GM12878 (cell line): ENCODE data around the gene DMD. TPM values are rescaled to one million over a fixed set of nuclear protein-coding genes. Genes with fewer than 3 reads are reported as not detected.

Experiments used
- ATAC-seq: fragments of 200-7000 bp; cut with Tn5 transposase; 3 replicates; pipeline ENCODE4 v1.9.1; 2020; ENCODE audit warnings: mild to moderate bottlenecking, moderate library complexity
- BruUV-seq: library from RNA; stranded (reverse); fragments of 400-500 nt; replicated peaks from 2 replicates; lab custom pipeline; 2021; lab: Mats Ljungman, UMichigan
- CTCF ChIA-PET: fragments of 300-600 bp; sonication (Branson Sonifier 250); formaldehyde crosslinking; extraction: SDS; loops from one replicate; lab custom pipeline; 2021; ENCODE audit warnings: inconsistent platforms; lab: Yijun Ruan, JAX
- POLR2A ChIA-PET: fragments of 350-600 bp; formaldehyde crosslinking; extraction: SDS; loops from one replicate; lab custom pipeline; 2021; ENCODE audit warnings: inconsistent platforms; lab: Charles Lee
- RAD21 ChIA-PET: fragments of 300-600 bp; sonication (Branson Sonifier 250); formaldehyde crosslinking; loops from one replicate; lab custom pipeline; 2023; ENCODE audit warnings: antibody characterized with exemption; ENCODE audit not compliant: unreplicated experiment; lab: Charles Lee
- SMC1A ChIA-PET: fragments of 300-600 bp; sonication (Branson Sonifier 250); formaldehyde crosslinking; loops from one replicate; lab custom pipeline; 2023; ENCODE audit not compliant: unreplicated experiment, uncharacterized antibody; lab: Charles Lee
- DNase-seq: peaks from one replicate; pipeline ENCODE4 v3.0.0-alpha.2; 2011; ENCODE audit warnings: low read depth, low spot score
- FAIRE-seq: peaks from 3 replicates; lab custom pipeline; 2011; peaks lifted over from hg19 to GRCh38; lab: Jason Lieb, UNC
- H2AFZ ChIP-seq: 2 replicates; pipeline ENCODE4 v1.6.0; 2011; ENCODE audit warnings: low read depth, low read length, control low read depth; ENCODE audit not compliant: control insufficient read depth
- H3K27ac ChIP-seq: 2 replicates; pipeline ENCODE4 v1.5.1; 2011; ENCODE audit warnings: control low read depth; ENCODE audit not compliant: control insufficient read depth, insufficient read depth
- H3K27me3 ChIP-seq, 2 experiments: replicated peaks in 1 of 2; 2 replicates each; pipeline versions ENCODE4 v1.6.0 to v1.6.1; 2011; ENCODE audit warnings: low read length in 1 of 2; ENCODE audit not compliant: control insufficient read depth in 2 of 2, insufficient read depth in 2 of 2
- H3K36me3 ChIP-seq, 2 experiments: 2 replicates each; pipeline ENCODE4 v1.5.1; 2011; ENCODE audit warnings: low read length in 1 of 2; ENCODE audit not compliant: control insufficient read depth in 2 of 2, insufficient read depth in 2 of 2
- H3K4me1 ChIP-seq: 2 replicates; pipeline ENCODE4 v1.6.1; 2011; ENCODE audit warnings: mild to moderate bottlenecking, low read length, moderate library complexity, mixed read lengths; ENCODE audit not compliant: control insufficient read depth, insufficient read depth
- H3K4me2 ChIP-seq: 2 replicates; pipeline ENCODE4 v1.6.0; 2011; ENCODE audit warnings: control low read depth; ENCODE audit not compliant: control insufficient read depth, insufficient read depth
- H3K4me3 ChIP-seq: fragments of 200-600 bp; sonication (generic); 2 replicates; pipeline ENCODE4 v1.5.1; 2016
- H3K79me2 ChIP-seq: 2 replicates; pipeline ENCODE4 v1.6.0; 2011; ENCODE audit warnings: low read length; ENCODE audit not compliant: control insufficient read depth, insufficient read depth
- H3K9ac ChIP-seq: 2 replicates; pipeline ENCODE4 v1.8.0; 2011; ENCODE audit warnings: low read length, control low read depth, mixed read lengths; ENCODE audit not compliant: control insufficient read depth, insufficient read depth
- H3K9me3 ChIP-seq: replicated peaks from 3 replicates; pipeline ENCODE4 v1.5.1; 2011; ENCODE audit warnings: mild to moderate bottlenecking, low read length; ENCODE audit not compliant: control insufficient read depth, insufficient read depth
- H4K20me1 ChIP-seq: 2 replicates; pipeline ENCODE4 v1.6.0; 2011; ENCODE audit not compliant: control insufficient read depth, insufficient read depth
- DPF2 ChIP-seq: fragments of 450-650 bp; IDR thresholded peaks from 2 replicates; pipeline ENCODE4 v1.6.1; 2017; ENCODE audit warnings: mild to moderate bottlenecking
- NFXL1 ChIP-seq: fragments of 450-650 bp; IDR thresholded peaks from 2 replicates; pipeline ENCODE4 v1.6.1; 2017; ENCODE audit warnings: antibody characterized with exemption, mild to moderate bottlenecking, borderline replicate concordance
- NFYB ChIP-seq: IDR thresholded peaks from 2 replicates; pipeline ENCODE4 v1.6.1; 2011; ENCODE audit warnings: low read depth, mild to moderate bottlenecking, low read length, improper control_type of control experiment, moderate library complexity; ENCODE audit not compliant: insufficient read depth
- PAX8 ChIP-seq: fragments of 450-650 bp; IDR thresholded peaks from 2 replicates; pipeline ENCODE4 v1.6.1; 2017; ENCODE audit warnings: mild to moderate bottlenecking, moderate library complexity
- POU2F2 ChIP-seq: IDR thresholded peaks from 3 replicates; pipeline ENCODE4 v1.6.1; 2011; ENCODE audit warnings: low read depth, mild to moderate bottlenecking, low read length, borderline replicate concordance
- SRF ChIP-seq, 2 experiments: IDR thresholded peaks; 2 replicates each; pipeline ENCODE4 v1.6.1; 2011; ENCODE audit warnings: low read depth in 2 of 2, low read length in 2 of 2, mild to moderate bottlenecking in 1 of 2, moderate library complexity in 1 of 2
- TCF12 ChIP-seq: IDR thresholded peaks from 2 replicates; pipeline ENCODE4 v1.6.1; 2011; ENCODE audit warnings: low read depth, mild to moderate bottlenecking, low read length
- WGBS: methylation state at CpG from one replicate; pipeline ENCODE4 v1.1.6; 2016; ENCODE audit warnings: low lambda C conversion rate; ENCODE audit not compliant: insufficient replicate concordance, insufficient coverage; ENCODE audit errors: missing lambda C conversion rate; 5-methylcytosine and 5-hydroxymethylcytosine counted together
- in situ Hi-C: fragments of 300-500 bp; cut with MboI; formaldehyde crosslinking; loops from 9 replicates; pipeline ENCODE4 v1.14.3; 2018; ENCODE audit warnings: mixed read lengths
- intact Hi-C: fragments of 100-400 bp; cut with micrococcal nuclease; formaldehyde crosslinking; loops from one replicate; pipeline ENCODE4 v1.14.2; 2022; ENCODE audit not compliant: unreplicated experiment
- polyA plus RNA-seq, 11 experiments: library from polyadenylated mRNA; depleted of rRNA in 4 of 11; unstranded in 6 of 11; stranded (reverse) in 5 of 11; fragments of >200 nt; fragmentation: Nextera tagmentation in 4 of 11; fragmentation: Illumina TruSeq in 1 of 11; extraction: Ambion mirVana in 4 of 11; extraction: Trizol in 1 of 11; gene quantifications; 1 replicate in 1 of 11; 2 replicates in 10 of 11; pipeline versions ENCODE4 v1.2.1 to v1.2.3, GENCODE V29; 2011 to 2016; ENCODE audit warnings: inconsistent platforms in 2 of 11, missing spikeins in 2 of 11, low read depth in 1 of 11
- total RNA-seq, 4 experiments: library from RNA; depleted of rRNA in 3 of 4; stranded (reverse); fragments of >200 nt in 3 of 4; fragmentation: Illumina TruSeq in 1 of 4; extraction: Trizol in 1 of 4; gene quantifications; 2 replicates each; pipeline versions ENCODE4 v1.2.1 to v1.2.3, GENCODE V29; 2013 to 2021
- TF ChIP-seq, protein P1 (sequence below): fragments of 450-650 bp; IDR thresholded peaks from 2 replicates; pipeline ENCODE4 v1.6.1; 2017; ENCODE audit warnings: low read depth, mild to moderate bottlenecking, moderate library complexity
- TF ChIP-seq, protein P2 (sequence below): fragments of 450-650 bp; IDR thresholded peaks from 2 replicates; pipeline ENCODE4 v1.6.1; 2018; ENCODE audit warnings: borderline replicate concordance, mild to moderate bottlenecking; ENCODE audit not compliant: partially characterized antibody
- TF ChIP-seq, protein P3 (sequence below): IDR thresholded peaks from 2 replicates; pipeline ENCODE4 v1.6.1; 2012; ENCODE audit warnings: improper control_type of control experiment, low read depth, low read length; ENCODE audit not compliant: insufficient replicate concordance
- TF ChIP-seq, protein P4 (sequence below): fragments of 450-650 bp; IDR thresholded peaks from 2 replicates; pipeline ENCODE4 v1.6.1; 2017; ENCODE audit warnings: mild to moderate bottlenecking, low read depth, inconsistent platforms; ENCODE audit not compliant: poor library complexity, severe bottlenecking

The DMD gene
- total and polyA plus RNA-seq, 10 of the 15 experiments (the other 5 are each of a cell fraction or from before 2014, with no cell fraction given): 1.4 to 24.3 (median 4.3) TPM

DNA sequence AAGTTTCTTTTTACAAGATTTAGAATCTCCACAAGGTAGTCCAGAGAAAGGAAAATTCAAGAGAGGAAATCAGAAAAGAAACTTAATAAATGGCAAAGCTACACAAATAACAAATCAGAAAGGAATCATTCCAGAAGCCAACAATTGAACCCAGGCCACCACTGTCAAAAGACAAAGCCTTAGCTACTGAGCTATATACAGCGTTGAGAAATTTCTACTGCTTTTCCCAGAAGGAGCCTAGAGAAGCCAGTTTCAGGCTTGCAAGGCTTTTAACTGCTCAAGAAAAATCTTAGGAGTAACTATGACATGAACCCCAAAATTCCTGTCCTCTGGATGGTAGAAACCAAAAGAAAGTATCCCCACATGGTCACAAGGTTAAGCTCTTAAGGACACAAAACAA lies 129.0 kb downstream of the DMD start (continued):
- TF ChIP-seq, protein P1, sequence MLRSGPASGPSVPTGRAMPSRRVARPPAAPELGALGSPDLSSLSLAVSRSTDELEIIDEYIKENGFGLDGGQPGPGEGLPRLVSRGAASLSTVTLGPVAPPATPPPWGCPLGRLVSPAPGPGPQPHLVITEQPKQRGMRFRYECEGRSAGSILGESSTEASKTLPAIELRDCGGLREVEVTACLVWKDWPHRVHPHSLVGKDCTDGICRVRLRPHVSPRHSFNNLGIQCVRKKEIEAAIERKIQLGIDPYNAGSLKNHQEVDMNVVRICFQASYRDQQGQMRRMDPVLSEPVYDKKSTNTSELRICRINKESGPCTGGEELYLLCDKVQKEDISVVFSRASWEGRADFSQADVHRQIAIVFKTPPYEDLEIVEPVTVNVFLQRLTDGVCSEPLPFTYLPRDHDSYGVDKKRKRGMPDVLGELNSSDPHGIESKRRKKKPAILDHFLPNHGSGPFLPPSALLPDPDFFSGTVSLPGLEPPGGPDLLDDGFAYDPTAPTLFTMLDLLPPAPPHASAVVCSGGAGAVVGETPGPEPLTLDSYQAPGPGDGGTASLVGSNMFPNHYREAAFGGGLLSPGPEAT: no peak
- TF ChIP-seq PAX8 (no peak), TCF12 (no peak), POU2F2 (no peak), SRF (IDR thresholded peaks at IDR 0.05; ENCODE audit: low read depth in 2 of 2, low read length in 2 of 2) (no peak)

DNA sequence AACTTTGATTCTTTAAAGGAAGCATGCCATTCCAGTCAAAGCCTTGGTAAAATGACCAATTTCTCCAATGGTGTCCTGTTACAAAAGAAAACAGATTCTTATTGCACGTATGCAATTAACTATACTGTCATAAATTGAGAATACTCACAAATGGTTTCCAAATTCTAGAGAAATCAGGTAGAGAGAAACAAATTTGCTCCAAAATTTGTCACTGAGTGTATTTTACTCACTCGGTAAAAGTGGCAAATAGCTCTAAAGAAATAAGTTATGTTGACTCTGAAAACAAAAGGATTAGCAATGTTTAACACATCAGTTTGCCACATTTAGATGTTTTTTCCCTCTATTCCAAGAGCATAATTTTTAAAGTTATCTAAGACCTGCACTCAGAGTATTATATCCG lies 133.1 kb downstream of the DMD start:
- intact Hi-C loops: no loop called here
- no peaks in the 10 kb centered on the region for H3K4me1 ChIP-seq
- RAD21 ChIA-PET: no interaction called here
- TF ChIP-seq DPF2 (no peak), NFXL1 (no peak), NFYB (no peak), POU2F2 (no peak)
- TF ChIP-seq, protein P2, sequence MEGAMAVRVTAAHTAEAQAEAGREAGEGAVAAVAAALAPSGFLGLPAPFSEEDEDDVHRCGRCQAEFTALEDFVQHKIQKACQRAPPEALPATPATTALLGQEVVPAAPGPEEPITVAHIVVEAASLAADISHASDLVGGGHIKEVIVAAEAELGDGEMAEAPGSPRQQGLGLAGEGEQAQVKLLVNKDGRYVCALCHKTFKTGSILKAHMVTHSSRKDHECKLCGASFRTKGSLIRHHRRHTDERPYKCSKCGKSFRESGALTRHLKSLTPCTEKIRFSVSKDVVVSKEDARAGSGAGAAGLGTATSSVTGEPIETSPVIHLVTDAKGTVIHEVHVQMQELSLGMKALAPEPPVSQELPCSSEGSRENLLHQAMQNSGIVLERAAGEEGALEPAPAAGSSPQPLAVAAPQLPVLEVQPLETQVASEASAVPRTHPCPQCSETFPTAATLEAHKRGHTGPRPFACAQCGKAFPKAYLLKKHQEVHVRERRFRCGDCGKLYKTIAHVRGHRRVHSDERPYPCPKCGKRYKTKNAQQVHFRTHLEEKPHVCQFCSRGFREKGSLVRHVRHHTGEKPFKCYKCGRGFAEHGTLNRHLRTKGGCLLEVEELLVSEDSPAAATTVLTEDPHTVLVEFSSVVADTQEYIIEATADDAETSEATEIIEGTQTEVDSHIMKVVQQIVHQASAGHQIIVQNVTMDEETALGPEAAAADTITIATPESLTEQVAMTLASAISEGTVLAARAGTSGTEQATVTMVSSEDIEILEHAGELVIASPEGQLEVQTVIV: no peak
- TF ChIP-seq, protein P3, sequence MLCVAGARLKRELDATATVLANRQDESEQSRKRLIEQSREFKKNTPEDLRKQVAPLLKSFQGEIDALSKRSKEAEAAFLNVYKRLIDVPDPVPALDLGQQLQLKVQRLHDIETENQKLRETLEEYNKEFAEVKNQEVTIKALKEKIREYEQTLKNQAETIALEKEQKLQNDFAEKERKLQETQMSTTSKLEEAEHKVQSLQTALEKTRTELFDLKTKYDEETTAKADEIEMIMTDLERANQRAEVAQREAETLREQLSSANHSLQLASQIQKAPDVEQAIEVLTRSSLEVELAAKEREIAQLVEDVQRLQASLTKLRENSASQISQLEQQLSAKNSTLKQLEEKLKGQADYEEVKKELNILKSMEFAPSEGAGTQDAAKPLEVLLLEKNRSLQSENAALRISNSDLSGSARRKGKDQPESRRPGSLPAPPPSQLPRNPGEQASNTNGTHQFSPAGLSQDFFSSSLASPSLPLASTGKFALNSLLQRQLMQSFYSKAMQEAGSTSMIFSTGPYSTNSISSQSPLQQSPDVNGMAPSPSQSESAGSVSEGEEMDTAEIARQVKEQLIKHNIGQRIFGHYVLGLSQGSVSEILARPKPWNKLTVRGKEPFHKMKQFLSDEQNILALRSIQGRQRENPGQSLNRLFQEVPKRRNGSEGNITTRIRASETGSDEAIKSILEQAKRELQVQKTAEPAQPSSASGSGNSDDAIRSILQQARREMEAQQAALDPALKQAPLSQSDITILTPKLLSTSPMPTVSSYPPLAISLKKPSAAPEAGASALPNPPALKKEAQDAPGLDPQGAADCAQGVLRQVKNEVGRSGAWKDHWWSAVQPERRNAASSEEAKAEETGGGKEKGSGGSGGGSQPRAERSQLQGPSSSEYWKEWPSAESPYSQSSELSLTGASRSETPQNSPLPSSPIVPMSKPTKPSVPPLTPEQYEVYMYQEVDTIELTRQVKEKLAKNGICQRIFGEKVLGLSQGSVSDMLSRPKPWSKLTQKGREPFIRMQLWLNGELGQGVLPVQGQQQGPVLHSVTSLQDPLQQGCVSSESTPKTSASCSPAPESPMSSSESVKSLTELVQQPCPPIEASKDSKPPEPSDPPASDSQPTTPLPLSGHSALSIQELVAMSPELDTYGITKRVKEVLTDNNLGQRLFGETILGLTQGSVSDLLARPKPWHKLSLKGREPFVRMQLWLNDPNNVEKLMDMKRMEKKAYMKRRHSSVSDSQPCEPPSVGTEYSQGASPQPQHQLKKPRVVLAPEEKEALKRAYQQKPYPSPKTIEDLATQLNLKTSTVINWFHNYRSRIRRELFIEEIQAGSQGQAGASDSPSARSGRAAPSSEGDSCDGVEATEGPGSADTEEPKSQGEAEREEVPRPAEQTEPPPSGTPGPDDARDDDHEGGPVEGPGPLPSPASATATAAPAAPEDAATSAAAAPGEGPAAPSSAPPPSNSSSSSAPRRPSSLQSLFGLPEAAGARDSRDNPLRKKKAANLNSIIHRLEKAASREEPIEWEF: no peak
- TF ChIP-seq, protein P4, sequence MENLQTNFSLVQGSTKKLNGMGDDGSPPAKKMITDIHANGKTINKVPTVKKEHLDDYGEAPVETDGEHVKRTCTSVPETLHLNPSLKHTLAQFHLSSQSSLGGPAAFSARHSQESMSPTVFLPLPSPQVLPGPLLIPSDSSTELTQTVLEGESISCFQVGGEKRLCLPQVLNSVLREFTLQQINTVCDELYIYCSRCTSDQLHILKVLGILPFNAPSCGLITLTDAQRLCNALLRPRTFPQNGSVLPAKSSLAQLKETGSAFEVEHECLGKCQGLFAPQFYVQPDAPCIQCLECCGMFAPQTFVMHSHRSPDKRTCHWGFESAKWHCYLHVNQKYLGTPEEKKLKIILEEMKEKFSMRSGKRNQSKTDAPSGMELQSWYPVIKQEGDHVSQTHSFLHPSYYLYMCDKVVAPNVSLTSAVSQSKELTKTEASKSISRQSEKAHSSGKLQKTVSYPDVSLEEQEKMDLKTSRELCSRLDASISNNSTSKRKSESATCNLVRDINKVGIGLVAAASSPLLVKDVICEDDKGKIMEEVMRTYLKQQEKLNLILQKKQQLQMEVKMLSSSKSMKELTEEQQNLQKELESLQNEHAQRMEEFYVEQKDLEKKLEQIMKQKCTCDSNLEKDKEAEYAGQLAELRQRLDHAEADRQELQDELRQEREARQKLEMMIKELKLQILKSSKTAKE: no peak

More for the DNA sequence above, 133.1 kb downstream of the DMD start:
- Histone ChIP-seq H3K79me2 (no peaks in the 10 kb centered on the region), H3K9ac (no peak overlapping the region), H4K20me1 (no peaks in the 10 kb centered on the region), H3K27me3 (no peaks in the 10 kb centered on the region), H3K4me2 (no peak overlapping the region), H3K27ac (no peak overlapping the region), H2AFZ (no peak overlapping the region), H3K4me3 (no peak overlapping the region), H3K9me3 (no peaks in the 10 kb centered on the region), H3K36me3 (no peaks in the 10 kb centered on the region)
- SMC1A ChIA-PET: no interaction called here
- in situ Hi-C loops: no loop called here
- POLR2A ChIA-PET: no interaction called here
- FAIRE-seq: no peak
- no peak for ATAC-seq
- 9% methylated on average over 3 of the region's 3 CpGs for WGBS
- BruUV-seq: no TSS peak
- DNase-seq: no peak
- CTCF ChIA-PET: no interaction called here
